ENCODE data around the gene DDX47. TPM values are rescaled to one million over a fixed set of nuclear protein-coding genes. Genes with fewer than 3 reads are reported as not detected.

The DDX47 gene
- total and polyA plus RNA-seq, 2 of the 13 experiments (the other 11 are each of a cell fraction or from before 2014, with no cell fraction given) = 48.5 to 78.7 TPM

GRCh38 chr12:12818701-12819100 is 5.6 kb downstream of the DDX47 start:
- Histone ChIP-seq H3K27ac (ENCODE audit: extremely low read length, insufficient read depth, low read length) (no peak overlapping the region), H3K36me3 (replicated peaks in 1 of 2; ENCODE audit: control insufficient read depth in 1 of 2, insufficient read depth in 2 of 2, low read length in 2 of 2) (peaks cover 14 to 61% of the 10 kb centered on the region in 2 experiments), H3K79me2 (ENCODE audit: insufficient read depth, low read length) (peaks cover 50% of the 10 kb centered on the region), H3K4me3 (replicated peaks in 1 of 3; ENCODE audit: insufficient read depth in 1 of 3, low read depth in 2 of 3, low read length in 3 of 3) (no peak overlapping the region), H3K27me3 (ENCODE audit: control insufficient read depth in 1 of 2, insufficient read depth in 2 of 2, low read length in 2 of 2) (peaks cover 0 to 3% of the 10 kb centered on the region in 2 experiments; a peak in 1 of 5 replicates), H3K4me2 (ENCODE audit: low read depth, low read length) (no peak overlapping the region), H4K20me1 (ENCODE audit: insufficient read depth, low read length) (no peaks in the 10 kb centered on the region), H3K9ac (ENCODE audit: insufficient read depth, low read depth, low read length) (no peak overlapping the region), H3K9me3 (ENCODE audit: low read length) (no peaks in the 10 kb centered on the region), H3K4me1 (ENCODE audit: insufficient read depth, low read length) (peaks cover 24% of the 10 kb centered on the region), H2AFZ (ENCODE audit: low read length) (no peak overlapping the region)
- ChIA-PET POLR2A (no interaction called here), CTCF (ENCODE audit: low intra/inter-chr PET ratio, low total read pairs) (no interaction called here)
- FAIRE-seq (no peak), DNase-seq (ENCODE audit: low spot score) (no peak), ATAC-seq (no peak)
- BruUV-seq (replicated peaks) = no TSS peak
- intact Hi-C loops (cut with micrococcal nuclease; ENCODE audit: unreplicated experiment) (no loop called here), in situ Hi-C loops (cut with HindIII; ENCODE audit: extremely low pct_ligation_motif_present, low pct_unique_long_range_greater_than_20kb) (no loop called here)
- WGBS (ENCODE audit: low lambda C conversion rate) = 97% methylated on average over 4 of the region's 4 CpGs
- TF ChIP-seq BORCS8-MEF2B (CRISPR knock-in tag; IDR thresholded peaks at IDR 0.05) (no peak), NR0B2 (CRISPR knock-in tag; IDR thresholded peaks at IDR 0.05) (no peak), ZNF256 (CRISPR knock-in tag; conservative IDR thresholded peaks at IDR 0.05) (no peak), TEAD3 (CRISPR knock-in tag; optimal IDR thresholded peaks at IDR 0.05; ENCODE audit: borderline replicate concordance) (no peak), ZNF713 (CRISPR knock-in tag; IDR thresholded peaks at IDR 0.05) (no peak), ZBTB1 (CRISPR knock-in tag; IDR thresholded peaks at IDR 0.05; ENCODE audit: borderline replicate concordance) (no peak), ZKSCAN1 (IDR thresholded peaks at IDR 0.05; ENCODE audit: low read length) (no peak), SRSF4 (IDR thresholded peaks at IDR 0.05; ENCODE audit: low read depth, low read length, poor library complexity, severe bottlenecking) (no peak), ZNF362 (CRISPR knock-in tag; IDR thresholded peaks at IDR 0.05; ENCODE audit: borderline replicate concordance) (no peak), ZNF34 (CRISPR knock-in tag; IDR thresholded peaks at IDR 0.05; ENCODE audit: borderline replicate concordance) (no peak), ZHX2 (IDR thresholded peaks at IDR 0.05; ENCODE audit: low read depth) (no peak), ZHX2 (CRISPR knock-in tag; IDR thresholded peaks at IDR 0.05; ENCODE audit: borderline replicate concordance) (no peak), NCOA1 (CRISPR knock-in tag; IDR thresholded peaks at IDR 0.05) (no peak), ZNF567 (CRISPR knock-in tag; IDR thresholded peaks at IDR 0.05; ENCODE audit: borderline replicate concordance) (no peak), ZNF121 (CRISPR knock-in tag; IDR thresholded peaks at IDR 0.05) (no peak), ZNF790 (CRISPR knock-in tag; IDR thresholded peaks at IDR 0.05; ENCODE audit: borderline replicate concordance) (no peak), BRD4 (CRISPR knock-in tag; IDR thresholded peaks at IDR 0.05) (no peak), IRF9 (CRISPR knock-in tag; IDR thresholded peaks at IDR 0.05; ENCODE audit: borderline replicate concordance) (no peak)

Measured in HepG2 (cell line).